K562 (cell line): ENCODE data around the gene EIF2AK3. TPM values are rescaled to one million over a fixed set of nuclear protein-coding genes. Genes with fewer than 3 reads are reported as not detected.

Source experiments
- ARNT ChIP-seq, 2 experiments: fragments of 450-650 bp; IDR thresholded peaks; 2 replicates each; pipeline ENCODE4 v1.6.1; 2016; ENCODE audit warnings: mild to moderate bottlenecking in 1 of 2
- CBFA2T2 ChIP-seq: fragments of 450-650 bp; conservative IDR thresholded peaks from 2 replicates; pipeline ENCODE4 v1.6.1; 2017; ENCODE audit warnings: mild to moderate bottlenecking
- CEBPB ChIP-seq: fragments of 450-650 bp; IDR thresholded peaks from 2 replicates; pipeline ENCODE4 v1.6.1; 2016; ENCODE audit warnings: missing genetic modification characterization, missing compliant biosample characterization
- CTBP1 ChIP-seq: fragments of 450-650 bp; IDR thresholded peaks from 2 replicates; pipeline ENCODE4 v1.6.1; 2016; ENCODE audit warnings: borderline replicate concordance
- EGR1 ChIP-seq: fragments of 450-650 bp; conservative IDR thresholded peaks from 2 replicates; pipeline ENCODE4 v1.6.1; 2017; ENCODE audit warnings: mild to moderate bottlenecking
- EP400 ChIP-seq: fragments of 450-650 bp; IDR thresholded peaks from 2 replicates; pipeline ENCODE4 v1.6.1; 2017; ENCODE audit warnings: antibody characterized with exemption, mild to moderate bottlenecking, moderate library complexity
- FOXK2 ChIP-seq, 2 experiments: fragments of 450-650 bp; IDR thresholded peaks in 1 of 2; conservative IDR thresholded peaks in 1 of 2; 2 replicates each; pipeline ENCODE4 v1.6.1; 2016; ENCODE audit warnings: low read depth in 2 of 2, mild to moderate bottlenecking in 1 of 2
- MCM3 ChIP-seq: fragments of 450-650 bp; IDR thresholded peaks from 2 replicates; pipeline ENCODE4 v1.6.1; 2016
- NFE2 ChIP-seq: IDR thresholded peaks from 2 replicates; pipeline ENCODE4 v1.6.1; 2014; ENCODE audit warnings: antibody characterized with exemption, low read depth
- NFYB ChIP-seq: IDR thresholded peaks from 2 replicates; pipeline ENCODE4 v1.6.1; 2011; ENCODE audit warnings: mild to moderate bottlenecking, moderate library complexity; ENCODE audit not compliant: insufficient read length; ENCODE audit errors: extremely low read depth
- RBBP5 ChIP-seq: fragments of 200-600 bp; sonication (generic); IDR thresholded peaks from 2 replicates; pipeline ENCODE4 v1.6.1; 2012; ENCODE audit warnings: borderline replicate concordance, mild to moderate bottlenecking, low read length, control low read depth, inconsistent platforms; ENCODE audit not compliant: insufficient read depth, poor library complexity, severe bottlenecking
- SMARCA4 ChIP-seq: fragments of 450-650 bp; IDR thresholded peaks from 2 replicates; pipeline ENCODE4 v1.6.1; 2016
- WHSC1 ChIP-seq: IDR thresholded peaks from one replicate; pipeline ENCODE4 v1.6.1; 2012; ENCODE audit warnings: low read length, control low read depth, inconsistent platforms
- ZNF512 ChIP-seq: IDR thresholded peaks from 2 replicates; pipeline ENCODE4 v1.6.1; 2016; ENCODE audit warnings: missing genetic modification characterization, missing compliant biosample characterization
- ZNF589 ChIP-seq: fragments of 200-800 bp; sonication (Bioruptor generic); IDR thresholded peaks from 2 replicates; pipeline ENCODE4 v1.6.1; 2016; ENCODE audit warnings: low read depth, missing genetic modification characterization, missing compliant biosample characterization
- ZNF644 ChIP-seq: fragments of 200-800 bp; sonication (Bioruptor generic); IDR thresholded peaks from 2 replicates; pipeline ENCODE4 v1.6.1; 2016; ENCODE audit warnings: low read depth, missing genetic modification characterization, missing compliant biosample characterization
- polyA plus RNA-seq, 8 experiments: library from polyadenylated mRNA; depleted of rRNA in 4 of 8; stranded (reverse) in 5 of 8; unstranded in 3 of 8; fragments of >200 nt; fragmentation: Nextera tagmentation in 2 of 8; fragmentation: Illumina TruSeq in 1 of 8; extraction: Ambion mirVana in 2 of 8; extraction: Trizol in 1 of 8; gene quantifications; 2 replicates each; pipeline versions ENCODE4 v1.2.1 to v1.2.3, GENCODE V29; 2011 to 2014; ENCODE audit warnings: inconsistent platforms in 1 of 8, missing spikeins in 1 of 8
- total RNA-seq, 7 experiments: library from RNA; depleted of rRNA in 6 of 7; stranded (reverse); fragments of >200 nt in 6 of 7; fragmentation: Illumina TruSeq in 2 of 7; extraction: Trizol in 2 of 7; gene quantifications; 2 replicates each; pipeline versions ENCODE4 v1.2.1 to v1.2.3, GENCODE V29; 2011 to 2021; ENCODE audit warnings: low replicate concordance in 1 of 7
- TF ChIP-seq, protein P1 (sequence below): fragments of 200-800 bp; sonication (Bioruptor generic); IDR thresholded peaks from 2 replicates; pipeline ENCODE4 v1.6.1; 2017; ENCODE audit warnings: missing genetic modification characterization, missing compliant biosample characterization
- TF ChIP-seq, protein P2 (sequence below): fragments of 250-450 bp; sonication (Bioruptor Pico); IDR thresholded peaks from 2 replicates; pipeline ENCODE4 v1.6.1; 2021; ENCODE audit warnings: mild to moderate bottlenecking

Gene EIF2AK3
- total and polyA plus RNA-seq, 9 of the 15 experiments (the other 6 are each of a cell fraction or from before 2014, with no cell fraction given) = 1.7 to 11.6 (median 7.4) TPM

DNA sequence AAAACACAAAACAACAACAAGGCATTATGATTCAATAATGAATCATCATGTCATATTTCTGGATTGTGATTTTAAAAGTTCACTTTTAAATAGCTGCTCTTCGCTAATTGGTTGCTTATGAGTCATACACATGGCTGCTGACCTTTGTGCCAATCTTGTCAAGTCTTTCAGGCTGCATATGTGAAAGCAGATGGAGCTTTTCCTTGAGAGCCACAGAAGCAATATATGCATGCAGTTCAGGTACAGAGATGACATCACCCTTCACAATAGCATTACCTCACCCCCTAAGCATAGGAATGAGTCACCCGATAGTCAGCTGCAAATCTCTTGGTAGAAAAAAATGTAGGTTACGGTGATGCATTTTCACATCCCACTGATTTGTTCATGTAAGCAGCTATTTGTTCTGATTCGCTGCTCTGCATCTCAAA lies 27.2 kb downstream of the EIF2AK3 start (continued):
- TF ChIP-seq ZNF644 (tag) (no peak), NFE2 (no peak), CEBPB (tag) (peak; percentile 64), EGR1 (no peak), CTBP1 (no peak), ARNT (IDR thresholded peaks at IDR 0.05) (0 out of 4 replicates have a peak, but pooled peaks of 1 of the 2 experiments have one; percentile 34), SMARCA4 (peak; percentile 83), MCM3 (no peak), ZNF589 (0 out of 2 replicates have a peak, but pooled peaks have one; percentile 47), EP400 (no peak; the same call in 1 of the 2 replicates), CBFA2T2 (0 out of 2 replicates have a peak, but pooled peaks have one; percentile 41), WHSC1 (no peak), NFYB (peak; percentile 14), FOXK2 (conservative IDR thresholded peaks at IDR 0.05 in 1 of 2, IDR thresholded peaks at IDR 0.05 in 1 of 2; ENCODE audit: low read depth in 2 of 2) (peak; percentile 26 to 46; a peak in 2 of 4 replicates), ZNF512 (tag) (no peak), RBBP5 (no peak)
- TF ChIP-seq, protein P1, sequence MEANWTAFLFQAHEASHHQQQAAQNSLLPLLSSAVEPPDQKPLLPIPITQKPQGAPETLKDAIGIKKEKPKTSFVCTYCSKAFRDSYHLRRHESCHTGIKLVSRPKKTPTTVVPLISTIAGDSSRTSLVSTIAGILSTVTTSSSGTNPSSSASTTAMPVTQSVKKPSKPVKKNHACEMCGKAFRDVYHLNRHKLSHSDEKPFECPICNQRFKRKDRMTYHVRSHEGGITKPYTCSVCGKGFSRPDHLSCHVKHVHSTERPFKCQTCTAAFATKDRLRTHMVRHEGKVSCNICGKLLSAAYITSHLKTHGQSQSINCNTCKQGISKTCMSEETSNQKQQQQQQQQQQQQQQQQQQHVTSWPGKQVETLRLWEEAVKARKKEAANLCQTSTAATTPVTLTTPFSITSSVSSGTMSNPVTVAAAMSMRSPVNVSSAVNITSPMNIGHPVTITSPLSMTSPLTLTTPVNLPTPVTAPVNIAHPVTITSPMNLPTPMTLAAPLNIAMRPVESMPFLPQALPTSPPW (CRISPR knock-in tag) = no peak
- TF ChIP-seq, protein P2, sequence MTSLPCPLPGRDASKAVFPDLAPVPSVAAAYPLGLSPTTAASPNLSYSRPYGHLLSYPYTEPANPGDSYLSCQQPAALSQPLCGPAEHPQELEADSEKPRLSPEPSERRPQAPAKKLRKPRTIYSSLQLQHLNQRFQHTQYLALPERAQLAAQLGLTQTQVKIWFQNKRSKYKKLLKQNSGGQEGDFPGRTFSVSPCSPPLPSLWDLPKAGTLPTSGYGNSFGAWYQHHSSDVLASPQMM (CRISPR knock-in tag) = no peak
